ENCODE measurements around the gene VPS11.
"Not testable (repeated sequence)": the region's sequence is repeated elsewhere in the genome, so short reads cannot be mapped to it uniquely, and the experiment has no call there.

VPS11 gene

DNA sequence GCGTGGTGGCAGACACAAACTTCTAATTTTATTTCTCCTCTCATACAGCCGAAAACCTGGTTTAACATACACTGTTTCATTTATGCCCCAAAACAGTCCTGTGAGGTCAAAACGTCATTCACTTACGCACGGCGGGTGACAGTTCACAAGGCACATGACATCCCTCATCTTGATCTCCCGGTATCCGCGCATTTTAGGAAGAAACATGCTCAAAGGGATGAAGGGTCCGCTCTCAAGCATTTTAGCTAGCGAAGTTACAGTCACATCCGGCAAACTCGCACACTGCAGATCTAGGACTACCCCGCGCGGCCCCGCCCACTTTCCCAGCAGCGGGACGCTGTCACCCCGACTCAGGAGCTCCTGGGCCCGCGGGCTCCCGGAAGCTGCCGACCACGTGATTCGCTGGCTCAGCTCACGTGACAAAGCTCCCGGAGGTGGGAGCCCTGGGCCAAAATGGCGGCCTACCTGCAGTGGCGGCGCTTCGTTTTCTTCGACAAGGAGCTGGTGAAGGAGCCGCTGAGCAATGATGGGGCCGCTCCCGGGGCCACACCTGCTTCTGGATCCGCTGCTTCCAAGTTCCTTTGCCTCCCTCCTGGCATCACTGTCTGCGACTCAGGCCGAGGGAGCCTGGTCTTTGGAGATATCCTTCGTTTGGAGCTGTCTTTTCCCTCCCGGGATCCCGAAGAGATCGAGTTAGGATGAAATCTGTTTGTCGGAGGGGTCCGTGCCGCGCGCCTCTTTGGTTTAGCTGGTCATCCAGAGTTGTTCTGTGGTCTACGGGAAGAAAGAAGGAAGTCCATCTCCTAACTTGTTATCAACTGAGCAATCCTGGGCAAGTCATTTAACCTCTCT, at the start of gene VPS11:
Gene VPS11 (plus strand): TSS at position 448 of the 852 bp plus-strand sequence. CDS start 6 bp downstream, at position 454.
- FAIRE-seq = no peak

- FAIRE-seq = no peak
Measured at GRCh38 chr11:119018074-119018938, 49.3 kb upstream of the VPS11 start, which contains the start of the genes RPS25 and TRAPPC4. TSS of gene RPS25 (minus strand) at chr11:119018343. CDS start at chr11:119018284, 59 bp downstream. TSS of gene TRAPPC4 (plus strand) at chr11:119018766. CDS start at chr11:119018796, 30 bp downstream.

GRCh38 chr11:119019996-119020395, 47.6 kb upstream of the VPS11 start:
- FAIRE-seq = no peak

- no peak for FAIRE-seq
Measured at GRCh38 chr11:119021631-119022030, 46.0 kb upstream of the VPS11 start.

GRCh38 chr11:119023741-119024140, 43.9 kb upstream of the VPS11 start:
- no peak for FAIRE-seq

- FAIRE-seq = no peak
Measured at GRCh38 chr11:119024430-119025098, 43.1 kb upstream of the VPS11 start.

GRCh38 chr11:119025099-119025473, 42.5 kb upstream of the VPS11 start:
- no peak for FAIRE-seq

DNA sequence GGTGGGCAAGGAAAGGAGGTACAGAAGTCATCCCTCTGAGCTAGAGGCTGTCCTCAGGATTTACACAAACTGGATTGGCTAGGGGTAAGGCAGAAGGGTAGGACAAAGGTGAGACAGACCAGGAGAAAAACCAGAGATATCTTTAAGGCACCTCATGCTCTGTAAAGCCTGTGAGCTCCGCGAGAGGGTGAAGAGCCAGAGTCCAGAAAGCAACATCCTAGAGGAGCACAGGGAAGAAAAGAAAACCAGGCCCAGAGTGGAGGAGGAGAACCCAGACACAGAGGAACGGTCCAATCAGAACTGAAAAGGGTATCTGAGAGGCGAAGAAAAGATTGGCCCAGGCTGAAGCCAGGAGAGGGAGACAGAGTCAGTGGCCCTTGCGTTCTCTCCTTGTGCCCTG, 42.1 kb upstream of the VPS11 start:
- FAIRE-seq = no peak

GRCh38 chr11:119025978-119026766, 41.4 kb upstream of the VPS11 start:
- no peak for FAIRE-seq

DNA sequence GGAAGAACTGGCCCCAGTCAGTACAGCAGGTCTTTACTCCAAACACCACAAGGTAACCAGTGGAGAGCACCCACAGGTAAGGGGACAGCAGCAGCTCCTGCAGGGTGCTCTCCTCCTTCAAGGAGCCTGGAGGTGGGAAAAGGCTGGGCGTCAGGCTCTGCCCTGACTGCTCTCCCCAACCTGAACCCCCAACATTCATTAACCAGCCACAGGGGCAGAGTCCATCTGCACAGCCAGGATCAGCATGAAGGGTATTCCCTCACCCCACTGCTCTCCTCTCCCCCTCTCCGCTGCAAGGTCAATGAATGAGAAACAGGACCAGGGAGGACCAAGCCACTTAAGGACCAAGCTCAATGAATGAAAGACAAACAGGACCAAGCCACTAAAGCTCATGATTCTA, 40.6 kb upstream of the VPS11 start:
- no peak for FAIRE-seq

DNA sequence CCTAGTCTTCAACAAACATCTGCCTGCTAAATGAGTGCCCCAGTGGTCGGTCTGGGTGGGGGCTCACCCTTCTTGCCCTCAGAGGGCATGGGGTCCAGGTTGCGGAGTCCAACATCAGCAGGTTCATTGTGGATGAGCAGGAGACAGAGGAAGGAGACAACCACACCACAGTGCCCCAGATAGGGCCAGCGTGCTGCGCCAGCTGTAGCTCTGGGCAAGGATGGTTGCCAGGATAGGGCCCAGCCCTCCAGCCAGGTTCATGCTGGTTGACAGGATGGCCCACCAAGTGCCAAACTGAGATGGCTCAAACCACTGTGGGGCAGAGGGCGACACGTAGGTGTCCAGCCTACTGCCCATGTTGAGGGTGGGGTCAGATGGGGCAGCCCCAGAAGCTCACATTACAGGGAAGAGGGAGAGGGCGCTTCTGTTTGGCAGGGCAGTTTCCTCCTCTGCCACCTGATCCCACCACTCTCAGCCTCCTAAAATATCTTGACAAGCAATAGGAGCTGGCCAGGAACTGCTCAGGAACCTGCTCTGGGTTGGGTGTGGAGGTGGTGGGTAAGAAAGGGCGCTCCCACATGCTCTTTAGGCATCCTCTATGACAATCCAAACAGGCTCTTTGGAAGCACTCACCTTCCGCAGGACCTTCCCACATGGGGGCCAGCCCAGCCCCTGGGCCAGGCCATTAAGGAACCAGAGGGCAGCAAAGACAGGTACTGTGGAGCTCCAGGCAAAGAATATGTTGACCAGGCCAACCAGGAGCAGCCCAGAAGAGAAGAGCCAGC, 39.9 kb upstream of the VPS11 start:
- no peak for FAIRE-seq

- FAIRE-seq = no peak
Measured at GRCh38 chr11:119028346-119029068, 39.1 kb upstream of the VPS11 start.

DNA sequence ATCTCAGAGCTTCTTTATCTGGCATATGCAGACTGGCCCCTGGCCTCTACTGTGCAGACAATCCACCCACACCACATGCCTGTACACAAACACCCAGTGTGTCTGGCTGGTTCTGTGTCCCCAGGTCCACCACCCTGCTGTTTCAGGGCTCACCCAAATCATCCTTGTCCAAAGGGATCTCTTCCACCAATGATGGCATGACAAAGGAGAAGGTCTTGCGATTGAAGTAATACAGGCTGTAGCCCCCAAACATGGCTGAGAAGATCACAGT, 38.6 kb upstream of the VPS11 start:
- FAIRE-seq = no peak

- no peak for FAIRE-seq
Measured at GRCh38 chr11:119029340-119030028, 38.1 kb upstream of the VPS11 start.

DNA sequence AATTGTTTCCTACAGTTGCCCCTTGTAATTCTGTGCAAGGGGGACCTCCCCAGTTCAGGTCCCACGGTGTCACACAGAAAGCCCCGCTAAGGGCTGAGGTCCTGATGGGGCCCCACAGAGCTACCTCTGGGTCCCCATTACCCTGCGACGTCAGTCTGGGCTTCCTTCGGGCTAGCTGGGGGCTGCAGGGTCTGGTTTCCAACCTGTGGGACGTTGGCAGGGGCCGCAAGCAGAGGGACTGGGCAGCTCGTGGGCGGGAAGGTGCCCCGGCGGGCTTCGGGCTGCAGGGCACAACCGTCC, 37.6 kb upstream of the VPS11 start:
- FAIRE-seq = no peak

DNA sequence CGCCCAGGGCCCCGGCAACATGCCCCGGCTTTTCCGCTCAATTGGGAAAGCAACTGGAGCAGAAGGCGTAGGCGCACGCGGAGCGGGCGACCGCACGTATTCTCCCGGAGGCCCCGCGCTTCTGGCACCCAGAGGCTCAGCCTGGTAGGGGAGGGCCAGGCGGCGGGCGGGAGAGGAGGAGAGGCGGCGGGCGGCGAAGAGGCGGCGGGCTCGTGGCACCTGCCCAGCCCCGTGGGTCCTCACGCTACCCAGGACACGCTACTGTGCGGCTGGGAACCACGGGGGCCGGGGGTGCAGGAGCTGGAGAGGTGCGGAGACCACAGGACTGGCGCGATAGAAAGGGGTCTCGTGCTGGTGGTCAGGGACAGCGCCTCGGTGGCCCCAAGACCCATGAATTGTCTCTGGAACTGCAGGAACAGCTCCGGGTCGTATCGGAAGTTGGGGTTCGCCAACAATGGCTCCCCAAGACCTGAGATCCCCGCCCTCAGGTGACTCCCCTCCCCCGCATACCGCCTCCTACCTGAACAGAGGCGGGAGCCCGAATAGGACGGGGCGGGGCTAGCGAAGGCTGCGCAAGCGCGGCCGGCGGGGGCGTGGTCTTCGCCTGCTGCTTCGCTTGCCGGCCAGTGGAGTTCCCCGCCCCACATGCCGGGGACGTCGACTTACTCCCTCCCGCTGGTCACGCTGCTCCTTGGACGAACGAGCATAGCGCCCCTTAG, 37.1 kb upstream of the VPS11 start, which contains the start of gene SLC37A4:
Gene SLC37A4 (minus strand): TSS at position 549 of the 719 bp plus-strand sequence.
- no peak for FAIRE-seq

- FAIRE-seq = no peak
Measured at GRCh38 chr11:119031912-119032280, 35.7 kb upstream of the VPS11 start.

GRCh38 chr11:119033421-119033820, 34.2 kb upstream of the VPS11 start:
- not testable (repeated sequence) for FAIRE-seq

DNA sequence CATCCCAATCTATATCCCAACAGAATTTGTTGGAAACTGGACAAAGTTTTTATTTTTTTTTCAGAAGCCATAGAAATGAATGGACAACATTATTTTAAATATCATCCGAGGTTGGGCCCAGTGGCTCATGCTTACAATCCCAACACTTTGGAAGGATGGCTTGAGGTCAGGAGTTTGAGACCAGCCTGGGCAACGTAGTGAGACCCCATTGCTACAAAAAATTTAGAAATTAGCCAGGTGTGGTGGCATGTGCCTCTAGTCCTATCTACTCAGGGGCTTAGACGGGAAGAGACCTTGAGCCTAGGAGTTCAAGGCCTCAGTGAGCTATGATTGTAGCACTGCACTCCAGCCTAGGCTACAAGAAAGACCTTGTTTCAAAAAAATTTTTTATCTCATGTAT, 32.8 kb upstream of the VPS11 start:
- no peak for FAIRE-seq

DNA sequence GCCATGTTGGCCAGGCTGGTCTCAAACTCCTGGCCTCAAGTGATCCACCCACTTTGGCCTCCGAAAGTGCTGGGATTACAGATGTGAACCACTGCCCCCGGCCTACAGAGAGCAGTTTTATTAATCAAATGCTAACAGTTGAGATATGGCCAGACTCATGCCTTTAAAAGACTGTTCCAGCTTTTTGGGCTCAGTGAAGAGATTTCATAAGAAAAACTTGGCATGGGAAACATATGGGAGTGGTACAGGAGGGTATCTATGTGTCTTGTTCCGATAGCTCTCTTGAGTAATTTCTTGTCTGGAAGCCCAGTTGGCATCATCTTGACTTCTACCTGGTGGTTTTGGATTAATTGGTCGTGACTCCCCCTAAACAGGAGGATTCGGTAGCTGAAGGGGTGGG, 28.7 kb upstream of the VPS11 start:
- no peak for FAIRE-seq

Data from colon (tissue), 2 donors.